Adipocyte (in vitro differentiated cells): ENCODE measurements around the gene GMPR.
"Not testable (repeated sequence)": the region's sequence is repeated elsewhere in the genome, so short reads cannot be mapped to it uniquely, and the experiment has no call there.

Experiments
- DNase-seq: peaks from one replicate; pipeline ENCODE4 v3.0.0-alpha.2; 2015; ENCODE audit warnings: low read depth
- H3K27me3 ChIP-seq: replicated peaks from 2 replicates; pipeline ENCODE4 v1.7.0; 2013; ENCODE audit warnings: mild to moderate bottlenecking, low read length, moderate library complexity; ENCODE audit not compliant: control insufficient read depth, insufficient read depth
- H3K36me3 ChIP-seq: 2 replicates; pipeline ENCODE4 v1.7.0; 2013; ENCODE audit warnings: low read length, mild to moderate bottlenecking, moderate library complexity; ENCODE audit not compliant: control insufficient read depth, insufficient read depth, severe bottlenecking
- H3K4me1 ChIP-seq: 2 replicates; pipeline ENCODE4 v1.7.0; 2013; ENCODE audit warnings: mild to moderate bottlenecking, low read length, moderate library complexity; ENCODE audit not compliant: control insufficient read depth, insufficient read depth
- H3K4me3 ChIP-seq: 2 replicates; pipeline ENCODE4 v1.7.0; 2013; ENCODE audit warnings: mild to moderate bottlenecking, low read length, moderate library complexity
- H3K9ac ChIP-seq: 2 replicates; pipeline ENCODE4 v1.7.0; 2013; ENCODE audit warnings: mild to moderate bottlenecking, low read length, moderate library complexity
- H3K9me3 ChIP-seq: 2 replicates; pipeline ENCODE4 v1.7.0; 2013; ENCODE audit warnings: mild to moderate bottlenecking, low read length, moderate library complexity; ENCODE audit not compliant: control insufficient read depth

The GMPR gene

GRCh38 chr6:16252686-16253299, 14.4 kb downstream of the GMPR start:
- H3K9me3 ChIP-seq = peaks cover 3% of the 10 kb centered on the region
- no peak overlapping the region for H3K9ac ChIP-seq
- no peaks in the 10 kb centered on the region for H3K27me3 ChIP-seq
- H3K4me3 ChIP-seq = no peak overlapping the region
- H3K36me3 ChIP-seq = no peaks in the 10 kb centered on the region
- no peaks in the 10 kb centered on the region for H3K4me1 ChIP-seq
- no peak for DNase-seq

- H3K36me3 ChIP-seq = no peaks in the 10 kb centered on the region
- peaks cover 4% of the 10 kb centered on the region for H3K9me3 ChIP-seq
- no peak for DNase-seq
- no peak overlapping the region for H3K9ac ChIP-seq
- H3K4me1 ChIP-seq = no peaks in the 10 kb centered on the region
- H3K4me3 ChIP-seq = no peak overlapping the region
- no peaks in the 10 kb centered on the region for H3K27me3 ChIP-seq
Observed at GRCh38 chr6:16253399-16254144, 15.2 kb downstream of the GMPR start.

- H3K9me3 ChIP-seq = peaks cover 4% of the 10 kb centered on the region
- no peak for DNase-seq
- no peaks in the 10 kb centered on the region for H3K27me3 ChIP-seq
- H3K36me3 ChIP-seq = no peaks in the 10 kb centered on the region
- no peaks in the 10 kb centered on the region for H3K4me1 ChIP-seq
- no peak overlapping the region for H3K9ac ChIP-seq
- no peak overlapping the region for H3K4me3 ChIP-seq
Observed at GRCh38 chr6:16254535-16254934, 16.1 kb downstream of the GMPR start.

- Histone ChIP-seq H3K4me3 (no peak overlapping the region), H3K9me3 (peaks cover 4% of the 10 kb centered on the region), H3K4me1 (no peaks in the 10 kb centered on the region), H3K9ac (no peak overlapping the region), H3K27me3 (no peaks in the 10 kb centered on the region), H3K36me3 (no peaks in the 10 kb centered on the region)
- DNase-seq = no peak
Observed at GRCh38 chr6:16256781-16257180, 18.4 kb downstream of the GMPR start.

DNA sequence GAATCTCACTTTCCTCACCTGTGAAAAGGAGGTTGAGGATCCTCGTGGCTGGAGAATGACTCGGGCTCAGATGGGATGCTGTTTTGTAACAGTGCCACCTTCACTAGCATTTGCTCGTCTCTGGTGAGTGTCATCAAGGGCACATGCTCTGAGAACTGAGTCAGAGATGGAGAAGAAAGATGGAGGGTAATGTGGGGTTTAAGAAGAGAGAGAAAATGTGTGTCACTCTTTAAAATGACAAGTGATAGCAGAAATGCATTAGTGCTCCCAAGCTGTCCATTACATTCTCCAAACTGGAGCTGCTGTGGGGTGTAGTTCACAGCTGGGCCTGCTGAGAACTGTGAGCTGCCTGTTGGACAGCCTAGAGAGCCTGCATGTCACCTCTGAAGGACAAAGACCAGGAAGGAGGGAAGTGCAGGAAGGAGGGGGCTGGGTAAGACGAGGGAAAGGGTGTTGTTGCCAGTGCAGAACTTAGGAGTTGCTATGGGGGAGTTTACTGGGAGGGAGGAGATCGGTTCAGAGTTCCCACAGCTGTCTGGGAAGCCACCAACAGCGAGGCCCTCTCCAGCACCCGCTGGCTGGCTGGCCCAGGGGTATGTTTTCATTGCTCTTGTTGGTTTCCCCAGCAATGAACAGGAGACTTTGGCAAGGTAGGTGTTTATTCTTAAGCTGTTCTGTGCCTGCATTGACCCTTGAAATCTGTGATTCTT, 19.8 kb downstream of the GMPR start:
- DNase-seq = no peak
- Histone ChIP-seq H3K27me3 (no peaks in the 10 kb centered on the region), H3K4me3 (no peak overlapping the region)

DNA sequence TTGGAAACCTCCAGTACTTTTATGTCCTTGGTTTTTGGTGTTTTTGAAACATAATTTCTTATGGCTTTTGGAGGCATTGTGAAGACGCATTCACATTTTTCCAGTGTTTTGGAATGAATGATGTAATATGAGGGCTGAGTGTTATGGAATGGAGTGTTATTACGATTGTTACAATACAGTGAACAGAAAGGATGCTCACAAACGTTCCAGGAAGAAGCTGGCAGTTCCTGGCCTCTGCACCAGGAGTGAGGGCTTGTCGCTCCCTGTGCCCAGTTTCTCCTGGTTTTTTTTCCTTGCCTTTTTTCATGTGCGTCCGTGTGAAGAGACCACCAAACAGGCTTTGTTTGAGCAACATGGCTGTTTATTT, 20.3 kb downstream of the GMPR start:
- H3K4me3 ChIP-seq = no peak overlapping the region
- no peak for DNase-seq
- H3K9me3 ChIP-seq = peaks cover 4% of the 10 kb centered on the region
- H3K4me1 ChIP-seq = no peaks in the 10 kb centered on the region
- H3K36me3 ChIP-seq = no peaks in the 10 kb centered on the region
- no peaks in the 10 kb centered on the region for H3K27me3 ChIP-seq
- H3K9ac ChIP-seq = no peak overlapping the region

More for the DNA sequence above, 19.8 kb downstream of the GMPR start:
- H3K36me3 ChIP-seq = no peaks in the 10 kb centered on the region
- no peak overlapping the region for H3K9ac ChIP-seq
- no peaks in the 10 kb centered on the region for H3K4me1 ChIP-seq
- peaks cover 4% of the 10 kb centered on the region for H3K9me3 ChIP-seq

GRCh38 chr6:16259604-16260003, 21.2 kb downstream of the GMPR start:
- not testable (repeated sequence) for H3K27me3 ChIP-seq, H3K9me3 ChIP-seq, H3K36me3 ChIP-seq, DNase-seq, H3K4me3 ChIP-seq, H3K9ac ChIP-seq, H3K4me1 ChIP-seq

- H3K4me1 ChIP-seq, H3K9me3 ChIP-seq, DNase-seq, H3K27me3 ChIP-seq, H3K36me3 ChIP-seq, H3K4me3 ChIP-seq, H3K9ac ChIP-seq: not testable (repeated sequence)
Observed at GRCh38 chr6:16260602-16261001, 22.2 kb downstream of the GMPR start.

DNA sequence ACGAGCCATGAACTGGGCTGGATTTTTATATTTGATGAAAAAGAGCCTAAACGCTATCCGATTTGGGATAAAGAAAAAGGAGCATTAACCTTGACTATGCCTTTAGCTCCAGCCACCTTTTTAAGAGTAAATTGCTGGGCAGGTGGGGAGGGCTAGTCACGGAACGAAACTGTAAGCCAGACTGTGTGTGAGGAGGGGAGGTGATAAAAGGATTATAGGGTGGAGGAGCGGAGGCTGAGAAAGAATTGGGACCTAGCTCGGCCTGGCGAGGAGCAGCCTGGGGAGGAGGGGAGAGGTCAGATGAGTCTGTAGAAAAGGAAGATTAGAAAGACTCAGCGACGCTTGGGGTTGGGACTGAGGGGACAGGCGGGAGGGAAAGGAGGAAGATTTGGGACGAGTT, 24.4 kb downstream of the GMPR start:
- H3K27me3 ChIP-seq, H3K4me1 ChIP-seq, H3K4me3 ChIP-seq, H3K9ac ChIP-seq, DNase-seq, H3K36me3 ChIP-seq, H3K9me3 ChIP-seq: not testable (repeated sequence)

DNA sequence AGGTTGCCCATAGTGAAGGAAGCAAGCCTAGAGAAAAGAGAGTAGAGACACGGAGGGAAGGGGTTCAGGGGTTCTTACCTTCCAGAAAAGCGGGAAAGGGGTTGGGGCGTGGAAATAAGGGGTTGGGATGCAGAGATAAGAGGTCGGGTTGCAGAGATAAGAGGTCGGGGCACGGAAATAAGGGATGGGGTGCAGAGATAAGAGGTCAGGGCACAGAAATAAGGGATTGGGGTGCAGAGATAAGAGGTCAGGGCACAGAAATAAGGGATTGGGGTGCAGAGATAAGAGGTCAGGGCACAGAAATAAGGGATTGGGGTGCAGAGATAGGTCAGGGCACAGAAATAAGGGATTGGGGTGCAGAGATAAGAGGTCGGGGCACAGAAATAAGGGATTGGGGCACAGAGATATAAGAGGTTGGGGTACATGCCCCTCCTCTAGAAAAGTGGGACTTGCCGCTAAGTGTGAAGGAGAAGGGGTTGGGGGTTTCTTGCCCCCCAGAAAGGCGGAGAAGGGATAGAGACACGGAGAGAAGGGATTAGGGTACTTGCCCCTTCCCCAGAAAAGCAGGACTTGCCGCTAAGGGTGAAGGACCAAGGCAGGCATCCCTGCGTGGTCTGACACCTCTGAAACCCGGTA, 25.2 kb downstream of the GMPR start:
- not testable (repeated sequence) for H3K4me1 ChIP-seq, H3K9ac ChIP-seq, H3K36me3 ChIP-seq, H3K9me3 ChIP-seq, H3K27me3 ChIP-seq, H3K4me3 ChIP-seq, DNase-seq

DNA sequence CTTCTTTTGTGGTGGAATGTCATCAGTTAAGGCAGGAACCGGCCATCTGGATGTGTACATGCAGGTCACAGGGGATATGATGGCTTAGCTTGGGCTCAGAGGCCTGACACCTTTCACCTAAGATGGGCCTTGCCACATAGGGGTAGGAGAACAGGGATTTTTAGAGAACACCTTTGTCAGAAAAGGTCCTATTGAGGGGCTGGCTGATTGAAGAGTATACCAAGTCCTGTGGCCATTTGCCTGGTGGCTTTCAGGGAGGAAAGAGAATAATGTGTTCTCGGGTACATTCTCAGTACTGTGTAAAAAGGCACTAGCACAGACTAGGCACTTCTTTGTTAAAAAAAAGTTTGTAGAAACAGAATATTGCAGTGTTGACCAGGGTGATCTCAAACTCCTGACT, 26.4 kb downstream of the GMPR start:
- H3K4me3 ChIP-seq = no peak overlapping the region
- H3K9me3 ChIP-seq = no peaks in the 10 kb centered on the region
- no peak overlapping the region for H3K9ac ChIP-seq
- no peaks in the 10 kb centered on the region for H3K4me1 ChIP-seq
- no peaks in the 10 kb centered on the region for H3K27me3 ChIP-seq
- no peak for DNase-seq
- H3K36me3 ChIP-seq = no peaks in the 10 kb centered on the region
